Cardiac muscle cell (in vitro differentiated cells and primary cell): ENCODE results near the gene TNPO2. TPM values are rescaled to one million over a fixed set of nuclear protein-coding genes. Genes with fewer than 3 reads are reported as not detected.

Experiments used
- DNase-seq, 2 donors: peaks; one replicate each; pipeline versions ENCODE4 v3.0.0 to v3.0.0-alpha.2; 2010 to 2017; ENCODE audit warnings: low read depth in 1 of 2, low spot score in 1 of 2
- H3K27ac ChIP-seq: fragments of 200-600 bp; sonication (generic); 2 replicates; pipeline ENCODE4 v1.5.1; 2016
- H3K27me3 ChIP-seq: fragments of 200-600 bp; sonication (generic); 2 replicates; pipeline ENCODE4 v1.6.0; 2016; ENCODE audit warnings: control low read depth
- H3K36me3 ChIP-seq: fragments of 200-600 bp; sonication (generic); 2 replicates; pipeline ENCODE4 v1.5.1; 2016; ENCODE audit warnings: control low read depth
- H3K4me1 ChIP-seq: fragments of 200-600 bp; sonication (generic); 2 replicates; pipeline ENCODE4 v1.8.1; 2017; ENCODE audit warnings: low read depth, mild to moderate bottlenecking, mixed run types
- H3K4me3 ChIP-seq: fragments of 200-600 bp; sonication (generic); 2 replicates; pipeline ENCODE4 v1.5.1; 2016; ENCODE audit warnings: mild to moderate bottlenecking
- H3K9me3 ChIP-seq: fragments of 200-600 bp; sonication (generic); 2 replicates; pipeline ENCODE4 v1.5.1; 2017; ENCODE audit warnings: low read depth, mild to moderate bottlenecking, control low read depth
- CTCF ChIP-seq: IDR thresholded peaks from 2 replicates; pipeline ENCODE4 v1.5.1; 2012; ENCODE audit warnings: low read depth, mild to moderate bottlenecking, low read length
- polyA plus RNA-seq: library from polyadenylated mRNA; unstranded; fragments of >200 nt; fragmentation: Nextera tagmentation; extraction: Ambion mirVana; gene quantifications from 2 replicates; pipeline ENCODE4 v1.2.1, GENCODE V29; 2016
- total RNA-seq: library from RNA; depleted of rRNA; stranded (reverse); fragments of >200 nt; gene quantifications from 2 replicates; pipeline ENCODE4 v1.2.3, GENCODE V29; 2016

TNPO2 gene
- total and polyA plus RNA-seq, 2 experiments from 2014 or later, result 20.1 to 68.6 TPM

GRCh38 chr19:12667731-12668302, 55.9 kb downstream of the TNPO2 start:
- no peak for TF ChIP-seq CTCF

GRCh38 chr19:12666265-12667048, 57.3 kb downstream of the TNPO2 start, which contains the start of the genes MAN2B1 and WDR83:
MAN2B1 (minus strand) TSS chr19:12666742; CDS start chr19:12666701, 41 bp downstream.
WDR83 (plus strand) TSS chr19:12666807; CDS start chr19:12669791, 2,984 bp downstream.
- peak; percentile 71 to 91 for DNase-seq

More at GRCh38 chr19:12667731-12668302, 55.9 kb downstream of the TNPO2 start:
- peaks cover 4% of the 10 kb centered on the region for H3K36me3 ChIP-seq
- H3K4me1 ChIP-seq, result peaks cover 19% of the 10 kb centered on the region
- H3K27ac ChIP-seq, result no peak overlapping the region
- peak overlapping the region; percentile 82 for H3K4me3 ChIP-seq
- no peaks in the 10 kb centered on the region for H3K9me3 ChIP-seq
- no peaks in the 10 kb centered on the region for H3K27me3 ChIP-seq
- DNase-seq, result no peak

GRCh38 chr19:12665671-12666264, 58.0 kb downstream of the TNPO2 start:
- no peak for DNase-seq
- TF ChIP-seq CTCF, result no peak
- no peaks in the 10 kb centered on the region for H3K9me3 ChIP-seq
- H3K36me3 ChIP-seq, result peaks cover 11% of the 10 kb centered on the region
- no peak overlapping the region for H3K27ac ChIP-seq
- no peaks in the 10 kb centered on the region for H3K27me3 ChIP-seq
- peaks cover 19% of the 10 kb centered on the region for H3K4me1 ChIP-seq
- peak overlapping the region; percentile 71 for H3K4me3 ChIP-seq

More at GRCh38 chr19:12666265-12667048, 57.3 kb downstream of the TNPO2 start, which contains the start of the genes MAN2B1 and WDR83:
- Histone ChIP-seq H3K9me3 (no peaks in the 10 kb centered on the region), H3K27ac (peak within 1 kb of the TSS; percentile 70), H3K27me3 (no peaks in the 10 kb centered on the region), H3K36me3 (peaks cover 11% of the 10 kb centered on the region), H3K4me1 (peaks cover 19% of the 10 kb centered on the region), H3K4me3 (peak within 1 kb of the TSS; percentile 82)
- no peak for TF ChIP-seq CTCF

GRCh38 chr19:12665281-12665573, 58.5 kb downstream of the TNPO2 start:
- Histone ChIP-seq H3K27me3 (no peaks in the 10 kb centered on the region), H3K9me3 (no peaks in the 10 kb centered on the region), H3K4me1 (peaks cover 14% of the 10 kb centered on the region), H3K4me3 (no peak overlapping the region), H3K27ac (no peak overlapping the region), H3K36me3 (peaks cover 11% of the 10 kb centered on the region)
- TF ChIP-seq CTCF, result no peak
- no peak for DNase-seq

- H3K9me3 ChIP-seq, result no peaks in the 10 kb centered on the region
- no peak for TF ChIP-seq CTCF
- peak in 1 of 2 donors; percentile 52 for DNase-seq
- peaks cover 12% of the 10 kb centered on the region for H3K4me1 ChIP-seq
- H3K4me3 ChIP-seq, result no peak overlapping the region
- no peak overlapping the region for H3K27ac ChIP-seq
- peaks cover 11% of the 10 kb centered on the region for H3K36me3 ChIP-seq
- no peaks in the 10 kb centered on the region for H3K27me3 ChIP-seq
Observed at GRCh38 chr19:12664406-12665280, 59.1 kb downstream of the TNPO2 start.
